Tibial nerve (tissue), 4 donors: ENCODE results near the gene PCLO.
"Not testable (repeated sequence)": the region's sequence is repeated elsewhere in the genome, so short reads cannot be mapped to it uniquely, and the experiment has no call there.

Source experiments
- EP300 ChIP-seq, 2 donors: sonication (generic); formaldehyde crosslinking; IDR thresholded peaks; one replicate each; pipeline ENCODE4 v1.6.1; 2017; ENCODE audit warnings: antibody characterized with exemption in 2 of 2, mild to moderate bottlenecking in 1 of 2
- POLR2A ChIP-seq, 2 donors: fragments of 450-650 bp; IDR thresholded peaks; one replicate each; pipeline ENCODE4 v1.6.1; 2017; ENCODE audit warnings: antibody characterized with exemption in 2 of 2, mild to moderate bottlenecking in 2 of 2, moderate library complexity in 2 of 2
- TF ChIP-seq, protein P1 (sequence below), 5 experiments: fragments of 200-600 bp in 3 of 5; fragments of 450-650 bp in 2 of 5; sonication (generic) in 3 of 5; IDR thresholded peaks; one replicate each; pipeline ENCODE4 v1.5.1; 2016 to 2019; ENCODE audit warnings: antibody characterized with exemption in 5 of 5, mild to moderate bottlenecking in 3 of 5, moderate library complexity in 2 of 5

DNA sequence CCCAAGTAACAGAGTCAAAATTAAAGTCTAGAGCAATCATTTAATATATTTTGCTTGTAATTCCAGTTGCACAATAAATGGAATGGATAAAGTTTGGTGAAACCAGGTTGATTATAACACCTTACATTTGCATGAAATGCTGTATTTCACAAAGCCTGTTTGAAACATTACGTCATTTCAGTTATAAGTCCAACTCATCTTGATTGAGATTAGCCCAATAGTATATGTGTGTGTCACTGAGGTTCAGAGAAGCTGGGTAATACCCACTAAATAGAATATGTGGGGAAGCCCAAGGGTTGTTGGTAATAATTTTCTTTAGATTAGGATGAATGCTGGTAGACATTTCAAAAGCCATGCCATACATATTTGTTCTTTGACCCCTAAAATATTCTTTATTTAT lies 456.3 kb downstream of the PCLO start:
- TF ChIP-seq, protein P1, sequence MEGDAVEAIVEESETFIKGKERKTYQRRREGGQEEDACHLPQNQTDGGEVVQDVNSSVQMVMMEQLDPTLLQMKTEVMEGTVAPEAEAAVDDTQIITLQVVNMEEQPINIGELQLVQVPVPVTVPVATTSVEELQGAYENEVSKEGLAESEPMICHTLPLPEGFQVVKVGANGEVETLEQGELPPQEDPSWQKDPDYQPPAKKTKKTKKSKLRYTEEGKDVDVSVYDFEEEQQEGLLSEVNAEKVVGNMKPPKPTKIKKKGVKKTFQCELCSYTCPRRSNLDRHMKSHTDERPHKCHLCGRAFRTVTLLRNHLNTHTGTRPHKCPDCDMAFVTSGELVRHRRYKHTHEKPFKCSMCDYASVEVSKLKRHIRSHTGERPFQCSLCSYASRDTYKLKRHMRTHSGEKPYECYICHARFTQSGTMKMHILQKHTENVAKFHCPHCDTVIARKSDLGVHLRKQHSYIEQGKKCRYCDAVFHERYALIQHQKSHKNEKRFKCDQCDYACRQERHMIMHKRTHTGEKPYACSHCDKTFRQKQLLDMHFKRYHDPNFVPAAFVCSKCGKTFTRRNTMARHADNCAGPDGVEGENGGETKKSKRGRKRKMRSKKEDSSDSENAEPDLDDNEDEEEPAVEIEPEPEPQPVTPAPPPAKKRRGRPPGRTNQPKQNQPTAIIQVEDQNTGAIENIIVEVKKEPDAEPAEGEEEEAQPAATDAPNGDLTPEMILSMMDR (IDR thresholded peaks at IDR 0.05): not testable (repeated sequence)
- TF ChIP-seq EP300, POLR2A (IDR thresholded peaks at IDR 0.05): not testable (repeated sequence)
